Lung (tissue), 12 donors: ENCODE data around the gene SEMA5A. TPM values are rescaled to one million over a fixed set of nuclear protein-coding genes. Genes with fewer than 3 reads are reported as not detected.

Source experiments
- ATAC-seq: fragments of 200-7000 bp; cut with Tn5 transposase; one replicate; pipeline ENCODE4 v1.9.1; 2020; ENCODE audit warnings: moderate number of reproducible peaks; ENCODE audit not compliant: insufficient read depth, low FRiP score
- DNase-seq, 3 donors: peaks; one replicate each; pipeline ENCODE4 v3.0.0-alpha.2; 2013 to 2017
- H3K27ac ChIP-seq, 2 donors: one replicate each; pipeline ENCODE4 v1.5.1; 2013; ENCODE audit warnings: mild to moderate bottlenecking in 2 of 2, moderate library complexity in 2 of 2, control low read depth in 1 of 2, inconsistent platforms in 1 of 2, low read depth in 1 of 2, low read length in 1 of 2
- H3K27me3 ChIP-seq, 3 donors: one replicate each; pipeline ENCODE4 v1.5.1; 2013; ENCODE audit warnings: low read length in 2 of 3; ENCODE audit not compliant: control insufficient read depth in 3 of 3, insufficient read depth in 3 of 3
- H3K36me3 ChIP-seq, 4 donors: one replicate each; pipeline ENCODE4 v1.5.1; 2013; ENCODE audit warnings: low read length in 4 of 4, mild to moderate bottlenecking in 1 of 4, moderate library complexity in 1 of 4; ENCODE audit not compliant: control insufficient read depth in 4 of 4, insufficient read depth in 4 of 4
- H3K4me1 ChIP-seq, 5 donors: one replicate each; pipeline ENCODE4 v1.5.1; 2013; ENCODE audit warnings: low read length in 5 of 5, mild to moderate bottlenecking in 2 of 5, moderate library complexity in 1 of 5; ENCODE audit not compliant: control insufficient read depth in 5 of 5, insufficient read depth in 5 of 5
- H3K4me3 ChIP-seq: one replicate; pipeline ENCODE4 v1.5.1; 2013; ENCODE audit warnings: mild to moderate bottlenecking, control low read depth, moderate library complexity
- H3K9ac ChIP-seq, 2 donors: one replicate each; pipeline ENCODE4 v1.5.1; 2013; ENCODE audit warnings: low read length in 2 of 2, control low read depth in 1 of 2; ENCODE audit not compliant: insufficient read depth in 1 of 2
- H3K9me3 ChIP-seq, 4 donors: one replicate each; pipeline ENCODE4 v1.5.1; 2013; ENCODE audit warnings: low read length in 3 of 4, mild to moderate bottlenecking in 1 of 4, moderate library complexity in 1 of 4; ENCODE audit not compliant: control insufficient read depth in 4 of 4, insufficient read depth in 3 of 4
- CTCF ChIP-seq: IDR thresholded peaks from 2 replicates; pipeline ENCODE4 v1.5.1; 2012; ENCODE audit warnings: mild to moderate bottlenecking; ENCODE audit errors: control extremely low read depth, extremely low read depth
- WGBS, 2 donors: extraction: QIAGEN DNeasy Blood & Tissue Kit; methylation state at CpG; one replicate each; pipeline ENCODE4 v1.1.7; 2013; 5-methylcytosine and 5-hydroxymethylcytosine counted together
- polyA plus RNA-seq, 2 donors: library from polyadenylated mRNA; stranded (reverse); fragments of 200-250 nt; gene quantifications; one replicate each; pipeline ENCODE4 v1.2.1, GENCODE V29; 2013
- total RNA-seq, 2 donors: library from RNA; depleted of rRNA in 1 of 2; stranded (reverse); fragments of >200 nt in 1 of 2; gene quantifications; one replicate each; pipeline ENCODE4 v1.2.1, GENCODE V29; 2014 to 2021
- donor health status: control.
- donor health status: control.
- donor health status: Bipolar disorder and iron deficiency.
- donor health status: healthy.
- donor health status: DM: yes; HTN: yes; CAD: no.

Gene SEMA5A
- total and polyA plus RNA-seq, 4 donors = 3.1 to 44.9 (median 13.7) TPM

- no peak for TF ChIP-seq CTCF
- Histone ChIP-seq H3K27ac (no peak overlapping the region), H3K36me3 (no peaks in the 10 kb centered on the region), H3K4me1 (peaks cover 0 to 11% (median 6%) of the 10 kb centered on the region in 5 donors), H3K9ac (no peak overlapping the region), H3K9me3 (no peaks in the 10 kb centered on the region), H3K27me3 (no peaks in the 10 kb centered on the region), H3K4me3 (no peak overlapping the region)
- ATAC-seq (no peak), DNase-seq (no peak)
- WGBS, 2 donors = 69 to 76% methylated on average over 10 of the region's 10 CpGs
Measured at GRCh38 chr5:9438596-9439354, 107.1 kb downstream of the SEMA5A start.

GRCh38 chr5:9437741-9438240 is 108.1 kb downstream of the SEMA5A start:
- ATAC-seq (no peak), DNase-seq (no peak)
- Histone ChIP-seq H3K36me3 (no peaks in the 10 kb centered on the region), H3K4me1 (peaks cover 0 to 11% (median 6%) of the 10 kb centered on the region in 5 donors), H3K27ac (no peak overlapping the region), H3K4me3 (no peak overlapping the region), H3K9me3 (no peaks in the 10 kb centered on the region), H3K9ac (no peak overlapping the region), H3K27me3 (no peaks in the 10 kb centered on the region)
- WGBS, 2 donors = 32 to 59% methylated on average over 5 of the region's 5 CpGs
- no peak for TF ChIP-seq CTCF

GRCh38 chr5:9431496-9432258 is 114.2 kb downstream of the SEMA5A start:
- 56 to 62% methylated on average over 9 of the region's 9 CpGs for WGBS, 2 donors
- ATAC-seq (no peak), DNase-seq (peak; percentile 36 to 91 (median 87))
- Histone ChIP-seq H3K4me3 (no peak overlapping the region), H3K4me1 (peaks cover 0 to 44% (median 13%) of the 10 kb centered on the region in 5 donors), H3K27ac (peak overlapping the region in 1 of 2 donors; percentile 64), H3K9ac (no peak overlapping the region), H3K27me3 (no peaks in the 10 kb centered on the region), H3K9me3 (no peaks in the 10 kb centered on the region), H3K36me3 (no peaks in the 10 kb centered on the region)
- TF ChIP-seq CTCF = no peak
